NCI-H748 treated with DMSO at 0.1 percent for 48 hours (cell line): ENCODE results near the gene EVA1C.

Experiments
- DNase-seq: peaks from one replicate; lab custom pipeline; 2025; lab: John Stamatoyannopoulos, UW

EVA1C gene

GRCh38 chr21:32562426-32562825, 149.9 kb downstream of the EVA1C start:
- no peak for DNase-seq

- no peak for DNase-seq
Measured at GRCh38 chr21:32562915-32563314, 150.4 kb downstream of the EVA1C start.
